ENCODE results near the gene CXCL1.

CXCL1 gene

GRCh38 chr4:73869130-73870055 is at the start of gene CXCL1:
TSS of gene CXCL1 (plus strand) at chr4:73869393. CDS start at chr4:73869471, 78 bp downstream.
- DNase-seq (ENCODE audit: low read depth) = no peak

- DNase-seq (ENCODE audit: low read depth) = no peak
These were observed 47.9 kb upstream of the CXCL1 start for GRCh38 chr4:73821325-73821724.

GRCh38 chr4:73822389-73822788 is 46.8 kb upstream of the CXCL1 start:
- DNase-seq (ENCODE audit: low read depth) = no peak

- DNase-seq (ENCODE audit: low read depth) = no peak
These were observed 46.2 kb upstream of the CXCL1 start for GRCh38 chr4:73822812-73823504.

- no peak for DNase-seq (ENCODE audit: low read depth)
These were observed 45.4 kb upstream of the CXCL1 start for GRCh38 chr4:73823760-73824159.

- DNase-seq (ENCODE audit: low read depth) = no peak
These were observed 40.2 kb upstream of the CXCL1 start for GRCh38 chr4:73828956-73829355.

- DNase-seq (ENCODE audit: low read depth) = no peak
These were observed 37.6 kb upstream of the CXCL1 start for GRCh38 chr4:73831569-73831968.

GRCh38 chr4:73832651-73833237 is 36.4 kb upstream of the CXCL1 start:
- DNase-seq (ENCODE audit: low read depth) = no peak

GRCh38 chr4:73836373-73837279 is 32.6 kb upstream of the CXCL1 start, which contains the start of gene CXCL6:
TSS of gene CXCL6 (plus strand) at chr4:73836678. CDS start at chr4:73836751, 73 bp downstream.
- no peak for DNase-seq (ENCODE audit: low read depth)

GRCh38 chr4:73839071-73839470 is 30.1 kb upstream of the CXCL1 start:
- no peak for DNase-seq (ENCODE audit: low read depth)

GRCh38 chr4:73839715-73840114 is 29.5 kb upstream of the CXCL1 start:
- DNase-seq (ENCODE audit: low read depth) = no peak

DNA sequence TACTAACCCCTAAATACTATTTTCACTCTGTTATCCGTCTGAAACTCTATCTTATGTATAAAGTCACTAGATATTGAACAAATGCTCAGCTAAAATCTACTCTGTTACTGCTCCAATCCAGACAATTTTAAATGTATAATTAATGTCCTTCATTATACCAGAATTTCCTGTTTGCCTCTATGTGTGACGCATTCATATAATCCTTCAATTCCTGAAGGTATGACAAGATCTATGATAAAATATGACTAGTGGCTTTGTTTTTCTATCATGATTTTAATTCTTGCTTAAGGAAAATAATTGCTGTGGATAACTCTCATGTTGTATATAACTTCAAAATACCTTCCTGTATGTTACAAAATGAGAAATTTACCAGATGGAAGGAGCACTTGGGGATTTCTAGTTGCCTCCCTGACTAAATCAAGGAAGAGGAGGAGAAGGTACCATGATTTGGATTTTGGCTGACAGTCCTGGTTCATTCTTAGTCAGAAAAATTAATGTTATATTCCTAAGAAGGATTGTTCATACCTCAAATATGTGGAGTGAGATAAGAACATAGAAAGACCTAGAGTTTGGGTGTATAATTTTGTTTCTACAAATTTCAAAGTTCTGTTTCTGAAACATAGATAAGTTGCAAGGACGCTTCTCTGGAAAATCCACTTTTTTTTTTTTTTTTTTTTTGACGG is 27.8 kb upstream of the CXCL1 start:
- no peak for DNase-seq (ENCODE audit: low read depth)

DNA sequence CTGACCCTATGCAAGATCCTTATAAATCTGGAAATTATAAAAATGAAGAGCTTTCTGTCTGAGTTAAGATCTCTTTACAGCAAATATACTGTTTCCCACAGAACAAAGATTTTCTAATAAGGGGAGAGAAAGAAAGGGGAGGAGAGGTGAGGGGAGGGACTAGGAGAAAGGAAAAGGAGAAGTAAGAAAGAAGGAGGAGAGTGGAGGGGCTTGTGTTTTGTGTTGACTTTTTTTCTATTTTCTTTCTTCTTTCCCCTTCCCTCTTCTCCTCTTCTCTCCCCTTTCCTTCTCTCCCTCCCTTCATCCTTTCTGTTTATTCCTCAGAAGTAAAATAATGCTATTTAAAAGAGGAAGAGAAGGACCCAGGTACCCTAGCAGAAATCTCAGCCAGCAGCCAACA is 26.5 kb upstream of the CXCL1 start:
- DNase-seq (ENCODE audit: low read depth) = no peak

DNA sequence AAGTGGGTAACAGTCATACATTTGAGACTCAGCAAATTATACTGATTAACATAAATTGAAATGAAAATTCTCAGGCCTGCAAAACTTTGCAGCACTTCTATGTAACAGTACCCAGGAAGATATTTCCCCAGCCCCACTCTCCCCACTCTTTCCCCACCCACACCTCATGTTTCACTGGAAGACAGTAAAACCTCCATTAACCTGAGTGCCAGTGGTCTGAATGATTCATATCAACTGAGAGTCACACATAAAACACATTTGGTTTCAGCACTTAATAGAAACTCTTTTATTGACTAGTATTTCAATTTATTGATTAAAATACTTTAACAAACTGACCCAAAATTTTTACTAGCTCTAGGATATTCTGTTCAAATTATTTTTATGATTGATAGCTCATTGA is 25.8 kb upstream of the CXCL1 start:
- DNase-seq (ENCODE audit: low read depth) = no peak

DNA sequence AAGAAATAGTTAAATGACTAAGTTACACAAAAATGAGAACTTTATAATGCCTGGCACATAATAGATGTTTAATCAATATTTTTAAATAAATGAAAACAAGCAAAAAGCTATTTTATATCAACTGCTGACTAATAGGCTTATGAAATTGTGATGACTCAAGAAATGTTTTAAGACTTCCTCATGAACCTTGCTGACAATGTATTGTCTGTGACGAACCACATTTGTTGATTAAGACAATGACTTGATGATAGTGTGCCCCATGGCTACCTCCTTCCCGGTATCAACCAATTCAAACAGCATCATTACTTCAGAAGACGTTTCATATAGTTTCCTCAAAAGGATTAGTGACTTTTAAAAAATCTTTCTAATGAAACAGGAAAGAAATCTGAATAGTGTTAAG is 24.8 kb upstream of the CXCL1 start:
- no peak for DNase-seq (ENCODE audit: low read depth)

GRCh38 chr4:73844806-73845205 is 24.4 kb upstream of the CXCL1 start:
- DNase-seq (ENCODE audit: low read depth) = no peak

- DNase-seq (ENCODE audit: low read depth) = no peak
These were observed 21.5 kb upstream of the CXCL1 start for GRCh38 chr4:73847526-73848182.

DNA sequence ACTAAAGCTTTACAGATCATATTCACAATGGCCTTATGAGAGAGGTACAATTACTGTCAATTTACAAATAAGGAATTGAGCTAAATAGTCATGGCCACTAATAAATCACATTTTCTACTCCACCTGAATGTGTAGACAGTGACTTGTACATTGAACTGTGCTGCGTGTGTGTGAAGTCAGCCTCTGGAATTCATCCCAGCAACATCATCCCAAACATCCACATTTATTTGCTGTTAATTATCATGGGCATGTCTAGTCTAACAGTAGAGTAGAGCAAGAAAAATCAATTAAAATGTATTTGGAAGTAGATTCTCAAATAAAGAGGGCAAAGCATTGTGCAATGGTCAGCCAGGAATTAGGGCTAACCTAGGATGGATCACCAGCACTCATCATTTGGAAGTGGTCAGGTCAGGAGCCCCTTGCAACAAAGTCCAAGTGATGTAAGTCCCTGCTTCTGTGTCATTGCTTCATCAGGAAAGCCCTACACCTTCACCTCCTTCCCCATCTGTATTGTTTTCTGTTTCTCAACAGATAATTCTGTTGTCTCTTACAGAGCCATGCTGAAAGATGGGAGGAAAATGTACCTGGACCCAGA is 20.9 kb upstream of the CXCL1 start:
- no peak for DNase-seq (ENCODE audit: low read depth)

DNA sequence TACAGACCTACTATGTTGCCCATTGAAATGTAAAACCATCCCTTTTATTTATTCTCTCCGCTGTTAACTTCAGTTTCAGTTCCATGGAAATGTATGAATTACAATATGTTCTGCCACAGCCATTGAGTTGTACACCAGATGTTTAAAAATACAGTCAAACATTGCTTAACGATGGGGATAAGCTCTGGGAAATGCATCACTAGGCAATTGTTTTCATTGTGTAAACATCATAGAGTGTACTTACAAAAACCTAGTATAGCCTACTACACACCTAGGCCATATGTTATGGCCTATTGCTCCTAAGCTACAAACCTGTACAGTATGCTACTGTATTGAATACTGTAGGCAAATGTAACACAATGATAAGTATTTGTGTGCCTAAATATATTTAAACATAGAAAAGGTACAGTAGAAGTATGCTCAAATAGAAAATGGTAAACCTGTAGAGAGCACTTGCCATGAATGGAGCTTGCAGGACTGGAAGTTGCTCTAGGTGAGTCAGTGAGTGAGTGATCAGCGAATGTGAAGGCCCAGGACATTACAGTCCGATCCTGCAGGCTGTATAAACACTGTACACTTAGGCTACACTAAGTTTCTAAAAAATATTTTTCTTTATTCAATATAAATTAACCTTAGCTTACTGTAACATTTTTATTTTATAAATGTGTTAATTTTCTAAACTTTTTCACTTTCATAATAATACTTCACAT is 18.8 kb upstream of the CXCL1 start:
- no peak for DNase-seq (ENCODE audit: low read depth)

DNA sequence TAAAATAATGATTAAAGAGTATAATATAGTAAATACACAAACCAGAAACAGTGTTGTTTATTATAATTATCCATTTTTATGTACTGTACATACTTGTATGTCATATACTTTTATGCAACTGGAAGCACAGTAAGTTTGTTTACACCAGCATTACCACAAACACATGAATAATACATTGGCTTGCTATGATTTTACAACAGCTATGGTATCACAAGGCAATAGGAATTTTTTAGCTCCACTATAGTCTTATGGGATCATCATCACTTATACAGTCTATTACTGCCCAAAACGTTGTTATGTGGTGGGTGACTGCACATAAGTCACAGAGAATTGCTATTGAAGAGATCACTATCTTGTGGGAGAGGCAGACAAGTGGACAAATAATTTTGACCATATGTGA is 17.9 kb upstream of the CXCL1 start:
- DNase-seq (ENCODE audit: low read depth) = no peak
